ENCODE data around the gene ATP2B2. TPM values are rescaled to one million over a fixed set of nuclear protein-coding genes. Genes with fewer than 3 reads are reported as not detected.
A peak's percentile ranks its signal among the peaks of the same experiment; 100 is the strongest.

ATP2B2 gene
- total RNA-seq, 6 experiments from 2014 or later = 25.9 to 45.1 (median 35.1) TPM

GRCh38 chr3:10532939-10533736 lies 27.8 kb upstream of the ATP2B2 start:
- H3K4me3 ChIP-seq = no peak overlapping the region
- no peaks in the 10 kb centered on the region for H3K4me1 ChIP-seq
- 57% methylated on average over 1 of the region's 7 CpGs for WGBS (ENCODE audit: insufficient coverage, low coverage, low lambda C conversion rate, missing lambda C conversion rate)
- no peaks in the 10 kb centered on the region for H3K9me3 ChIP-seq
- H3K27ac ChIP-seq = no peak overlapping the region
- H3K36me3 ChIP-seq = no peaks in the 10 kb centered on the region
- intact Hi-C loops (cut with DNase I) = no loop called here
- H3K27me3 ChIP-seq = no peaks in the 10 kb centered on the region
- ATAC-seq (no peak), DNase-seq (peak in 1 of 3 donors; percentile 28)
- no peak for TF ChIP-seq CTCF (IDR thresholded peaks at IDR 0.05)
- TF ChIP-seq POLR2A (IDR thresholded peaks at IDR 0.05) = no peak

- no peaks in the 10 kb centered on the region for H3K9me3 ChIP-seq
- no peak overlapping the region for H3K4me3 ChIP-seq
- WGBS (ENCODE audit: insufficient coverage, low coverage, low lambda C conversion rate, missing lambda C conversion rate) = 57% methylated on average over 1 of the region's 6 CpGs
- peak in 1 of 3 donors; percentile 25 for DNase-seq
- no peak for ATAC-seq
- no peak for TF ChIP-seq CTCF (IDR thresholded peaks at IDR 0.05)
- TF ChIP-seq POLR2A (IDR thresholded peaks at IDR 0.05) = no peak
- H3K27ac ChIP-seq = no peak overlapping the region
- H3K4me1 ChIP-seq = no peaks in the 10 kb centered on the region
- H3K36me3 ChIP-seq = no peaks in the 10 kb centered on the region
- H3K27me3 ChIP-seq = no peaks in the 10 kb centered on the region
- intact Hi-C loops (cut with DNase I) = no loop called here
Observed at GRCh38 chr3:10531031-10531430, 25.6 kb upstream of the ATP2B2 start.

- DNase-seq (peak in 1 of 3 donors; percentile 21), ATAC-seq (no peak)
- H3K9me3 ChIP-seq = no peaks in the 10 kb centered on the region
- H3K27me3 ChIP-seq = no peaks in the 10 kb centered on the region
- 83% methylated on average over 11 of the region's 13 CpGs for WGBS (ENCODE audit: insufficient coverage, low coverage, low lambda C conversion rate, missing lambda C conversion rate)
- H3K36me3 ChIP-seq = no peaks in the 10 kb centered on the region
- H3K27ac ChIP-seq = no peak overlapping the region
- intact Hi-C loops (cut with DNase I) = no loop called here
- no peak overlapping the region for H3K4me3 ChIP-seq
- no peak for TF ChIP-seq POLR2A (IDR thresholded peaks at IDR 0.05)
- TF ChIP-seq CTCF (IDR thresholded peaks at IDR 0.05) = no peak
- no peaks in the 10 kb centered on the region for H3K4me1 ChIP-seq
Observed at GRCh38 chr3:10530241-10530640, 24.9 kb upstream of the ATP2B2 start.

- no peaks in the 10 kb centered on the region for H3K36me3 ChIP-seq
- H3K27me3 ChIP-seq = no peaks in the 10 kb centered on the region
- intact Hi-C loops (cut with DNase I) = no loop called here
- H3K4me1 ChIP-seq = no peaks in the 10 kb centered on the region
- TF ChIP-seq CTCF (IDR thresholded peaks at IDR 0.05) (no peak), POLR2A (IDR thresholded peaks at IDR 0.05) (no peak)
- no peak overlapping the region for H3K4me3 ChIP-seq
- 75% methylated on average over 4 of the region's 13 CpGs for WGBS (ENCODE audit: insufficient coverage, low coverage, low lambda C conversion rate, missing lambda C conversion rate)
- no peak overlapping the region for H3K27ac ChIP-seq
- no peak for ATAC-seq
- DNase-seq = peak in 1 of 3 donors; percentile 16
- no peaks in the 10 kb centered on the region for H3K9me3 ChIP-seq
Observed at GRCh38 chr3:10529809-10530208, 24.4 kb upstream of the ATP2B2 start.

Measured in right lobe of liver (tissue), 6 donors.